ENCODE results near the gene MORC2.

GRCh38 chr22:30945653-30946052, 22.9 kb downstream of the MORC2 start:
- TF ChIP-seq POLR2AphosphoS5 (IDR thresholded peaks at IDR 0.05) = no peak
- TF ChIP-seq POLR2A (IDR thresholded peaks at IDR 0.05) = no peak
